ENCODE data around the gene TNS1.

GRCh38 chr2:217802266-217802665, 200.5 kb downstream of the TNS1 start:
- no peak for TF ChIP-seq CTCF (conservative IDR thresholded peaks at IDR 0.05; ENCODE audit: low read length)
- no peak for TF ChIP-seq EZH2phosphoT487 (IDR thresholded peaks at IDR 0.05; ENCODE audit: borderline replicate concordance)

All from Loucy (cell line).